ENCODE results near the gene LST1. TPM values are rescaled to one million over a fixed set of nuclear protein-coding genes. Genes with fewer than 3 reads are reported as not detected.

Gene LST1
- total RNA-seq, 4 donors from 2014 or later: 1.9 to 9.3 (median 6.8) TPM

GRCh38 chr6:31546339-31546957, 39.6 kb upstream of the LST1 start, which contains the start of gene ATP6V1G2:
Gene ATP6V1G2, minus strand, starts transcription at chr6:31546608. Its CDS starts 49 bp downstream, at chr6:31546559.
- peaks cover 20 to 54% (median 48%) of the 10 kb centered on the region in 4 donors for H3K4me1 ChIP-seq
- DNase-seq (ENCODE audit: extremely low spot score): peak; percentile 98
- H3K9me3 ChIP-seq: no peaks in the 10 kb centered on the region
- peak within 1 kb of the TSS; percentile 49 to 60 (median 54) for H3K4me3 ChIP-seq
- peaks cover 9 to 26% (median 21%) of the 10 kb centered on the region in 4 donors for H3K36me3 ChIP-seq
- H3K27me3 ChIP-seq: no peaks in the 10 kb centered on the region
- TF ChIP-seq POLR2A (IDR thresholded peaks at IDR 0.05; ENCODE audit: low read depth): no peak
- TF ChIP-seq, protein P1, sequence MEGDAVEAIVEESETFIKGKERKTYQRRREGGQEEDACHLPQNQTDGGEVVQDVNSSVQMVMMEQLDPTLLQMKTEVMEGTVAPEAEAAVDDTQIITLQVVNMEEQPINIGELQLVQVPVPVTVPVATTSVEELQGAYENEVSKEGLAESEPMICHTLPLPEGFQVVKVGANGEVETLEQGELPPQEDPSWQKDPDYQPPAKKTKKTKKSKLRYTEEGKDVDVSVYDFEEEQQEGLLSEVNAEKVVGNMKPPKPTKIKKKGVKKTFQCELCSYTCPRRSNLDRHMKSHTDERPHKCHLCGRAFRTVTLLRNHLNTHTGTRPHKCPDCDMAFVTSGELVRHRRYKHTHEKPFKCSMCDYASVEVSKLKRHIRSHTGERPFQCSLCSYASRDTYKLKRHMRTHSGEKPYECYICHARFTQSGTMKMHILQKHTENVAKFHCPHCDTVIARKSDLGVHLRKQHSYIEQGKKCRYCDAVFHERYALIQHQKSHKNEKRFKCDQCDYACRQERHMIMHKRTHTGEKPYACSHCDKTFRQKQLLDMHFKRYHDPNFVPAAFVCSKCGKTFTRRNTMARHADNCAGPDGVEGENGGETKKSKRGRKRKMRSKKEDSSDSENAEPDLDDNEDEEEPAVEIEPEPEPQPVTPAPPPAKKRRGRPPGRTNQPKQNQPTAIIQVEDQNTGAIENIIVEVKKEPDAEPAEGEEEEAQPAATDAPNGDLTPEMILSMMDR (IDR thresholded peaks at IDR 0.05): peak; percentile 96 to 99 (median 99)
- peak; percentile 29 to 77 for TF ChIP-seq POLR2AphosphoS5 (IDR thresholded peaks at IDR 0.05)
- intact Hi-C loops (cut with DNase I): loop anchor here (1.0 to 5.0 kb wide), 2 partner anchors 36 to 52 kb away; partner anchors contain the start of gene LTB
- 9% methylated on average over 11 of the region's 11 CpGs for WGBS
- H3K27ac ChIP-seq (replicated peaks in 1 of 4): peak within 1 kb of the TSS; percentile 82 to 86 (median 84)

- peak; percentile 99 for DNase-seq (ENCODE audit: extremely low spot score)
- Histone ChIP-seq H3K27me3 (no peaks in the 10 kb centered on the region), H3K4me1 (peaks cover 20 to 54% (median 50%) of the 10 kb centered on the region in 4 donors), H3K36me3 (peaks cover 9 to 32% (median 25%) of the 10 kb centered on the region in 4 donors), H3K9me3 (no peaks in the 10 kb centered on the region), H3K27ac (replicated peaks in 1 of 4) (peak within 1 kb of the TSS; percentile 82 to 86 (median 84)), H3K4me3 (peak within 1 kb of the TSS; percentile 49 to 60 (median 54))
- intact Hi-C loops (cut with DNase I): loop anchor here (1.0 to 5.0 kb wide), 2 partner anchors 35 to 51 kb away; partner anchors contain the start of gene LTB
- TF ChIP-seq EP300 (IDR thresholded peaks at IDR 0.05): no peak
- peak; percentile 87 to 98 for TF ChIP-seq POLR2AphosphoS5 (IDR thresholded peaks at IDR 0.05)
- TF ChIP-seq POLR2A (IDR thresholded peaks at IDR 0.05; ENCODE audit: low read depth): no peak
- TF ChIP-seq, protein P1 (IDR thresholded peaks at IDR 0.05): no peak
- 1% methylated on average over 25 of the region's 25 CpGs for WGBS
Measured at GRCh38 chr6:31546958-31547726, 38.9 kb upstream of the LST1 start, which contains the start of gene NFKBIL1. Gene NFKBIL1, plus strand, starts transcription at chr6:31547608. Its CDS starts 87 bp downstream, at chr6:31547695.

- intact Hi-C loops (cut with DNase I): loop anchor here (5.0 kb wide), 1 partner anchor 34 kb away; the partner anchor contains the start of gene LTB
- WGBS: 76% methylated on average over 22 of the region's 24 CpGs
- no peak for DNase-seq (ENCODE audit: extremely low spot score)
- peaks cover 15 to 47% (median 44%) of the 10 kb centered on the region in 4 donors for H3K4me1 ChIP-seq
- H3K36me3 ChIP-seq: peaks cover 9 to 39% (median 28%) of the 10 kb centered on the region in 4 donors
- no peaks in the 10 kb centered on the region for H3K9me3 ChIP-seq
- H3K4me3 ChIP-seq: peak overlapping the region; percentile 49 to 60 (median 54)
- no peaks in the 10 kb centered on the region for H3K27me3 ChIP-seq
- H3K27ac ChIP-seq (replicated peaks in 1 of 4): peak overlapping the region; percentile 82 to 86 (median 84)
- TF ChIP-seq EP300 (IDR thresholded peaks at IDR 0.05): no peak
- TF ChIP-seq, protein P1 (IDR thresholded peaks at IDR 0.05): no peak
- TF ChIP-seq POLR2AphosphoS5 (IDR thresholded peaks at IDR 0.05): no peak
- no peak for TF ChIP-seq POLR2A (IDR thresholded peaks at IDR 0.05; ENCODE audit: low read depth)
Measured at GRCh38 chr6:31547727-31548543, 38.1 kb upstream of the LST1 start.

GRCh38 chr6:31548544-31548873, 37.6 kb upstream of the LST1 start:
- H3K27ac ChIP-seq (replicated peaks in 1 of 4): peak overlapping the region; percentile 82 to 86 (median 84)
- H3K4me1 ChIP-seq: peaks cover 12 to 45% (median 40%) of the 10 kb centered on the region in 4 donors
- no peaks in the 10 kb centered on the region for H3K9me3 ChIP-seq
- no peaks in the 10 kb centered on the region for H3K27me3 ChIP-seq
- H3K36me3 ChIP-seq: peaks cover 9 to 45% (median 31%) of the 10 kb centered on the region in 4 donors
- intact Hi-C loops (cut with DNase I): loop anchor here (5.0 kb wide), 1 partner anchor 34 kb away; the partner anchor contains the start of gene LTB
- TF ChIP-seq POLR2A (IDR thresholded peaks at IDR 0.05; ENCODE audit: low read depth) (no peak), POLR2AphosphoS5 (IDR thresholded peaks at IDR 0.05) (no peak), EP300 (IDR thresholded peaks at IDR 0.05) (no peak)
- TF ChIP-seq, protein P1 (IDR thresholded peaks at IDR 0.05): no peak
- 95% methylated on average over 2 of the region's 2 CpGs for WGBS
- no peak for DNase-seq (ENCODE audit: extremely low spot score)
- peak overlapping the region; percentile 49 to 60 (median 54) for H3K4me3 ChIP-seq

Measured in esophagus muscularis mucosa (tissue), 4 donors.